DMS 273 (cell line): Measurements from ENCODE around the gene GAL3ST2.
"Not testable (repeated sequence)": the region's sequence is repeated elsewhere in the genome, so short reads cannot be mapped to it uniquely, and the experiment has no call there.

Source experiments
- DNase-seq: peaks from one replicate; lab custom pipeline; 2025; ENCODE audit not compliant: unreplicated experiment; lab: John Stamatoyannopoulos, UW

Gene GAL3ST2

GRCh38 chr2:241791385-241791784 lies 14.8 kb downstream of the GAL3ST2 start:
- not testable (repeated sequence) for DNase-seq

- no peak for DNase-seq
These were observed 16.8 kb downstream of the GAL3ST2 start for GRCh38 chr2:241793385-241793784.

- DNase-seq = no peak
These were observed 17.7 kb downstream of the GAL3ST2 start for GRCh38 chr2:241794250-241794823.

- DNase-seq = no peak
These were observed 18.7 kb downstream of the GAL3ST2 start for GRCh38 chr2:241795021-241795999.

GRCh38 chr2:241796209-241796608 lies 19.6 kb downstream of the GAL3ST2 start:
- DNase-seq = no peak

GRCh38 chr2:241796610-241797138 lies 20.1 kb downstream of the GAL3ST2 start:
- DNase-seq = no peak

GRCh38 chr2:241797441-241798080 lies 20.9 kb downstream of the GAL3ST2 start:
- no peak for DNase-seq

GRCh38 chr2:241798081-241798630 lies 21.5 kb downstream of the GAL3ST2 start:
- no peak for DNase-seq

GRCh38 chr2:241798631-241799521 lies 22.3 kb downstream of the GAL3ST2 start:
- no peak for DNase-seq

- DNase-seq = no peak
These were observed 23.0 kb downstream of the GAL3ST2 start for GRCh38 chr2:241799522-241800197.

GRCh38 chr2:241800198-241800903 lies 23.7 kb downstream of the GAL3ST2 start:
- not testable (repeated sequence) for DNase-seq

GRCh38 chr2:241801611-241802420 lies 25.2 kb downstream of the GAL3ST2 start:
- DNase-seq = no peak

- peak; percentile 50 for DNase-seq
These were observed 26.0 kb downstream of the GAL3ST2 start for GRCh38 chr2:241802421-241803318.

- DNase-seq = peak; percentile 86
These were observed 27.0 kb downstream of the GAL3ST2 start for GRCh38 chr2:241803387-241804325.

- peak; percentile 68 for DNase-seq
These were observed 28.0 kb downstream of the GAL3ST2 start for GRCh38 chr2:241804326-241805229.
